RPMI7951 (cell line): Measurements from ENCODE around the gene RBM7. TPM values are rescaled to one million over a fixed set of nuclear protein-coding genes. Genes with fewer than 3 reads are reported as not detected.

Experiments used
- DNase-seq: peaks from one replicate; pipeline ENCODE4 v3.0.0-alpha.2; 2012; ENCODE audit warnings: low read depth
- total RNA-seq: library from RNA; depleted of rRNA; stranded (reverse); fragments of >200 nt; shearing (Covaris generic); gene quantifications from 2 replicates; pipeline ENCODE4 v1.2.3, GENCODE V29; 2014; rRNA removed

RBM7 gene
- total RNA-seq: 45.5 and 53.9 TPM in 2 replicates

GRCh38 chr11:114400216-114400914 lies at the start of gene RBM7, which contains the start of gene C11orf71:
TSS of gene RBM7 (plus strand) at chr11:114400666. CDS start at chr11:114400672, 6 bp downstream.
TSS of gene C11orf71 (minus strand) at chr11:114400511. CDS start at chr11:114400331, 180 bp downstream.
- peak; percentile 98 for DNase-seq

GRCh38 chr11:114353443-114353842 lies 47.0 kb upstream of the RBM7 start:
- peak; percentile 14 for DNase-seq

- DNase-seq: peak; percentile 80
Observed at GRCh38 chr11:114354076-114354475, 46.4 kb upstream of the RBM7 start.

GRCh38 chr11:114358716-114359115 lies 41.8 kb upstream of the RBM7 start:
- no peak for DNase-seq

GRCh38 chr11:114359342-114359741 lies 41.1 kb upstream of the RBM7 start:
- no peak for DNase-seq

- no peak for DNase-seq
Observed at GRCh38 chr11:114362326-114362725, 38.1 kb upstream of the RBM7 start.

GRCh38 chr11:114362958-114363357 lies 37.5 kb upstream of the RBM7 start:
- no peak for DNase-seq

- peak; percentile 87 for DNase-seq
Observed at GRCh38 chr11:114366331-114367243, 33.9 kb upstream of the RBM7 start.

GRCh38 chr11:114367244-114367957 lies 33.1 kb upstream of the RBM7 start:
- DNase-seq: peak; percentile 17

- no peak for DNase-seq
Observed at GRCh38 chr11:114368918-114369680, 31.4 kb upstream of the RBM7 start.

GRCh38 chr11:114375052-114375451 lies 25.4 kb upstream of the RBM7 start:
- no peak for DNase-seq

GRCh38 chr11:114377612-114378267 lies 22.7 kb upstream of the RBM7 start:
- DNase-seq: peak; percentile 97

GRCh38 chr11:114379394-114380069 lies 20.9 kb upstream of the RBM7 start:
- peak; percentile 52 for DNase-seq

- DNase-seq: no peak
Observed at GRCh38 chr11:114382509-114382908, 18.0 kb upstream of the RBM7 start.

GRCh38 chr11:114384487-114384886 lies 16.0 kb upstream of the RBM7 start:
- peak; percentile 85 for DNase-seq

- no peak for DNase-seq
Observed at GRCh38 chr11:114386131-114386530, 14.3 kb upstream of the RBM7 start.

- DNase-seq: no peak
Observed at GRCh38 chr11:114386545-114386944, 13.9 kb upstream of the RBM7 start.

- DNase-seq: no peak
Observed at GRCh38 chr11:114392735-114393667, 7.5 kb upstream of the RBM7 start.

GRCh38 chr11:114395736-114396135 lies 4.7 kb upstream of the RBM7 start:
- DNase-seq: peak; percentile 36
